Measurements from ENCODE around the gene MYRF.

The MYRF gene

DNA sequence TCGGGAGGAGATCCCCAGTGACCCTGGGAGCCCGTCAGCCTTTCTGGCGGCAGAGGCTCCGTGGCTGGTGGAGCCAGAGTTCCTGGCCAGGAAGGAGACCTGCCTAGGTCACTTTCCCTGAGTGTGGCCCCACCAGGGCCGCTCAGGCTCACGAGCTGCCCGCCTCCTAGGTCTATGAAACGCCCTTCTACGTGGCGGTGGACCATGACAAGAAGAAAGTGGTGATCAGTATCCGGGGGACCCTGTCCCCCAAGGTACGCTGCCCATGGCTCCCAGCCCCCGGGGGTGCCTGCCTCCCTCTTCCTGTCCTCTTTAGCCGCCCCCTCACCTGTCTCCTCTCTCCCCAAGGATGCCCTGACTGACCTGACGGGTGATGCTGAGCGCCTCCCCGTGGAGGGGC lies 17.0 kb upstream of the MYRF start:
- TF ChIP-seq, protein P1, sequence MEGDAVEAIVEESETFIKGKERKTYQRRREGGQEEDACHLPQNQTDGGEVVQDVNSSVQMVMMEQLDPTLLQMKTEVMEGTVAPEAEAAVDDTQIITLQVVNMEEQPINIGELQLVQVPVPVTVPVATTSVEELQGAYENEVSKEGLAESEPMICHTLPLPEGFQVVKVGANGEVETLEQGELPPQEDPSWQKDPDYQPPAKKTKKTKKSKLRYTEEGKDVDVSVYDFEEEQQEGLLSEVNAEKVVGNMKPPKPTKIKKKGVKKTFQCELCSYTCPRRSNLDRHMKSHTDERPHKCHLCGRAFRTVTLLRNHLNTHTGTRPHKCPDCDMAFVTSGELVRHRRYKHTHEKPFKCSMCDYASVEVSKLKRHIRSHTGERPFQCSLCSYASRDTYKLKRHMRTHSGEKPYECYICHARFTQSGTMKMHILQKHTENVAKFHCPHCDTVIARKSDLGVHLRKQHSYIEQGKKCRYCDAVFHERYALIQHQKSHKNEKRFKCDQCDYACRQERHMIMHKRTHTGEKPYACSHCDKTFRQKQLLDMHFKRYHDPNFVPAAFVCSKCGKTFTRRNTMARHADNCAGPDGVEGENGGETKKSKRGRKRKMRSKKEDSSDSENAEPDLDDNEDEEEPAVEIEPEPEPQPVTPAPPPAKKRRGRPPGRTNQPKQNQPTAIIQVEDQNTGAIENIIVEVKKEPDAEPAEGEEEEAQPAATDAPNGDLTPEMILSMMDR (conservative IDR thresholded peaks at IDR 0.05), result no peak
- no peak overlapping the region for H3K27ac ChIP-seq

DNA sequence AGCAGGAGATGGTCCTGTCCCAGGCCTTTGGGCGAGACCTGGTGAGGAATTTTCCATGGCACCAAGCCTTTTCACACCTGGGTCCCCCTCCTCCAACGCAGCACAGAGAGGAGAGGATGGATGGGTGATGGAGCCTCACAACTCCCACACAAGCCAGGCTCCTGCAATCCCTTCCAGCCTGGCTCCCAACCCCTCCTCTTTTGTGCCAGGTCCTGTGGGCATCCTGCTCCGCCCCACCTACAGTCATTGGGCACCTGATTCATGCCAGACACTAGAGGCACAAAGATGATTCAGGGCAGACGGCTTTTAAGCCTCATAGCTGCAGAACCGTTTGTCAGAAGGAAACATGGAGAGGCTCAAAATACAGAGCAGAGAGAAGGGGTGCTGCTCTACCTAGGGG lies 16.1 kb upstream of the MYRF start:
- TF ChIP-seq, protein P1 (conservative IDR thresholded peaks at IDR 0.05), result no peak
- H3K27ac ChIP-seq, result no peak overlapping the region

DNA sequence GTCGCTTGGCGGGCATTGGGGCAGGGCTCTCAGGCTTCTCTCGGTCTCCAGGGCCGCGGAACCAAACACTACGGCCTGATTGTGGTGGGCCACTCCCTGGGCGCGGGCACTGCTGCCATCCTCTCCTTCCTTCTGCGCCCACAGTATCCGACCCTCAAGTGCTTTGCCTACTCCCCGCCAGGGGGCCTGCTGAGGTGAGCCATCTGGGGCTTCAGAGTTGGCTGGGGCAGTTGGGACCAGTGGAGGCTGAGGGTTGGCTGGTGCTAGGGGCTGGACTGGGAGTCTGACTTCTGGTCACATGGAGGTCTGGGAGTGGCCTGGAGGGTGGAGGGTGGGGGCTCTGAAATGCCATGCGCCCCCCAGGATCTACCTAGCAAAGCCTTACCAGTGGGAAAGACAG lies 15.3 kb upstream of the MYRF start:
- TF ChIP-seq, protein P1 (conservative IDR thresholded peaks at IDR 0.05), result no peak
- H3K27ac ChIP-seq, result no peak overlapping the region

DNA sequence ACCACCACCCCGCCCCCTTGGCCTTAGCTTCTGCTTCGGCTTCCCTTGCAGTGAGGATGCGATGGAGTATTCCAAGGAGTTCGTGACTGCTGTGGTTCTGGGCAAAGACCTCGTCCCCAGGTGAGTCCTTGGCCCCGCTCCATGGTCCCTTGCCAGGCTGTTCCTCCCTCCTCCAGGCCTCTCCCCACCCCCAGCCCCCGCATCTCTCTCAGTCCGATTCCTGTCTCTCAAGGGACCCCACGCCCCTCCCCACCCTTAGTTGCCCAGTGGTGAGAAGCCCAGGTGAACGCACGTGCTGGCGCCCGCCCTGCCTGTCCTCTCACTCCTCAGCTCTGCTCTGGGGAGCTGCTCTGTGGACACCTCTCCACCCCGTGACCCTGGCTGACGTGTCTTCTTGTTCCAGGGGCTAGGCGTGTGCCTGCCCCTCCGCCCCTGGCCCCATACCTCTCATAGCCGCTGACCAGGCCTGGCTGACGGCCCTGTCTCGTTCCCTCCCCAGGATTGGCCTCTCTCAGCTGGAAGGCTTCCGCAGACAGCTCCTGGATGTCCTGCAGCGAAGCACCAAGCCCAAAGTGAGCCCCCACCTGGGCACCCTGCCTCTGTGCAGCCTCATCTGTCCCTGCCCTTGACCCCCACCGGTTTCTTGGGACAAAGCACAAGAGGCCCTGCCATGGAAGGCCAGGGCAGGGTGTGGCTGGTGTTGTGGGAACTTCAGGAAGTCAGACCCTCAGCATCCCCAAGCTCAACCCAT lies 14.6 kb upstream of the MYRF start:
- TF ChIP-seq, protein P1 (conservative IDR thresholded peaks at IDR 0.05), result no peak
- H3K27ac ChIP-seq, result no peak overlapping the region

DNA sequence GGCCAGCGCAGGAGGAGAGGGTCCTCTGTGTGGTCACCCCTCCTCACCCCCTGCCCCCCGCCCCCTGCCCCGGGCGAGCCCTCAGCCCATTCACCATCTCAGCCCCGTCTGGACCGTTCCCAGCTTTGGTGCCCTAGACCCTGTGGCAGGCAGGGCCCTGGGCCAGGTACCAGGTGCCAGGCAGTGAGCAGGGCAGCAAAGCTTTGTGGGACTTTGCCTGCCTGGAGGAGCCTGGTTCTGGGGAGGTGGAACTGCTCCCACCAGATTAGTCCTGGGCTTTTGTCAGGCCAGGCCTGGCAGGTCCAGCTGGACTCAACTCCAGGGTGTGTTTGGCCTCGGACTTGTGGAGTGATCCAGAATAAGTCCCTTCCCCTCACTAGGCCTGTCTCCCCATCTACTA lies 13.7 kb upstream of the MYRF start:
- H3K27ac ChIP-seq, result no peak overlapping the region
- TF ChIP-seq, protein P1 (conservative IDR thresholded peaks at IDR 0.05), result no peak

DNA sequence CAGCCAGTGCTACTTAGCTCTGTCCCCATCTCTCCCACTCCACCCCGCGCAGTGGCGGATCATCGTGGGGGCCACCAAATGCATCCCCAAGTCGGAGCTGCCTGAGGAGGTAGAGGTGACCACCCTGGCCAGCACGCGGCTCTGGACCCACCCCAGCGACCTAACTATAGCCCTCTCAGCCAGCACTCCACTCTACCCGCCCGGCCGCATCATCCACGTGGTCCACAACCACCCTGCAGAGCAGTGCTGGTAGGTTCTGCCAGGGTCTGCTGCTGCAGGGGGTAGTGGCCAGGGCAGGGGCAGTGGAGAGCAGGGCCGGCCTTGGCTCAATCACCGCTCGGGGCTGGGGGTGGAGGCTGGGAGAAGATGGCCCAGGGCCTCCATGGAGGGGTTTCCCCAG lies 13.0 kb upstream of the MYRF start:
- H3K27ac ChIP-seq, result no peak overlapping the region
- TF ChIP-seq, protein P1 (conservative IDR thresholded peaks at IDR 0.05), result no peak

DNA sequence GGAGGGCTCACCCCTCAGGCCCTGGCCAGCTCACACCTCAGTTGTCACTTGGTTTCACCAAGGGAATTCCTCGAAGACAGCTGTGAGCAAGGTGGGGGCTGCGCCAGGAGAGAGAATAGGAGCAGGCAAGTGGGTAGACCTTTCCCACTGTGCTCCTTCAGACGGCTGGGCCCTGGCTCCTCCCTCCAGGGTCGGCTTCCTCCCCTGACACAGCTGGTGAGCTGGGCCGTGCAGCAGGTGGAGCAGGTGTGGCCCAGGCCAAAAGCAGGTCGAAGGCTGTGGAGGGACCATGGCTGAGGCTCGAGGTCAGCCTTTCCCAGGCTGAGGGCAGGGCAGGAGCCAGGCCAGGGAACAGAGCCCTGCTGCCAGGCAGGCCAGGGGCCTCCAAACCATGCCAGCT lies 12.5 kb upstream of the MYRF start:
- TF ChIP-seq, protein P1 (conservative IDR thresholded peaks at IDR 0.05), result no peak
- H3K27ac ChIP-seq, result no peak overlapping the region

Data from VCaP (cell line).